T-helper 17 cell (primary cell): Measurements from ENCODE around the gene RPTOR. TPM values are rescaled to one million over a fixed set of nuclear protein-coding genes. Genes with fewer than 3 reads are reported as not detected.

ENCODE experiments used
- ATAC-seq: fragments of 150-1000 bp; cut with Tn5 transposase; 2 replicates; pipeline ENCODE4 v1.10.0; 2021; ENCODE audit warnings: mild to moderate bottlenecking, moderate library complexity
- DNase-seq, 3 donors: peaks; one replicate each; pipeline versions ENCODE4 v3.0.0 to v3.0.0-alpha.2; 2020 to 2021
- H3K9me3 ChIP-seq: one replicate; pipeline ENCODE4 v1.7.0; 2013; ENCODE audit warnings: low read length, mild to moderate bottlenecking; ENCODE audit not compliant: control insufficient read depth, poor library complexity, severe bottlenecking
- H3K27ac Mint-ChIP-seq: one replicate; pipeline ENCODE4 v1.8.0; 2022; ENCODE audit warnings: mild to moderate bottlenecking, moderate library complexity, mixed read lengths
- H3K27me3 Mint-ChIP-seq: one replicate; pipeline ENCODE4 v1.8.0; 2022; ENCODE audit warnings: mixed read lengths
- H3K36me3 Mint-ChIP-seq: one replicate; pipeline ENCODE4 v1.8.0; 2022; ENCODE audit warnings: low read depth, mixed read lengths
- H3K4me1 Mint-ChIP-seq: one replicate; pipeline ENCODE4 v1.8.0; 2022; ENCODE audit warnings: mild to moderate bottlenecking, mixed read lengths
- H3K4me3 Mint-ChIP-seq: one replicate; pipeline ENCODE4 v1.8.0; 2022; ENCODE audit warnings: mild to moderate bottlenecking, moderate library complexity, mixed read lengths
- total RNA-seq, 4 donors: library from RNA in 2 of 4; stranded (reverse) in 2 of 4; gene quantifications; one replicate each; pipeline ENCODE4 v1.2.3 and lab custom pipeline; 2022 to 2026

The RPTOR gene
- total RNA-seq, 2 donors from 2014 or later: 55.1 to 61.5 TPM

- peaks cover 24% of the 10 kb centered on the region for H3K4me1 Mint-ChIP-seq
- H3K36me3 Mint-ChIP-seq: peaks cover 6% of the 10 kb centered on the region
- no peak for ATAC-seq
- no peak overlapping the region for H3K4me3 Mint-ChIP-seq
- DNase-seq: no peak
- no peak overlapping the region for H3K27ac Mint-ChIP-seq
- no peaks in the 10 kb centered on the region for H3K9me3 ChIP-seq
- no peaks in the 10 kb centered on the region for H3K27me3 Mint-ChIP-seq
Observed at GRCh38 chr17:80821546-80821945, 276.9 kb downstream of the RPTOR start.

DNA sequence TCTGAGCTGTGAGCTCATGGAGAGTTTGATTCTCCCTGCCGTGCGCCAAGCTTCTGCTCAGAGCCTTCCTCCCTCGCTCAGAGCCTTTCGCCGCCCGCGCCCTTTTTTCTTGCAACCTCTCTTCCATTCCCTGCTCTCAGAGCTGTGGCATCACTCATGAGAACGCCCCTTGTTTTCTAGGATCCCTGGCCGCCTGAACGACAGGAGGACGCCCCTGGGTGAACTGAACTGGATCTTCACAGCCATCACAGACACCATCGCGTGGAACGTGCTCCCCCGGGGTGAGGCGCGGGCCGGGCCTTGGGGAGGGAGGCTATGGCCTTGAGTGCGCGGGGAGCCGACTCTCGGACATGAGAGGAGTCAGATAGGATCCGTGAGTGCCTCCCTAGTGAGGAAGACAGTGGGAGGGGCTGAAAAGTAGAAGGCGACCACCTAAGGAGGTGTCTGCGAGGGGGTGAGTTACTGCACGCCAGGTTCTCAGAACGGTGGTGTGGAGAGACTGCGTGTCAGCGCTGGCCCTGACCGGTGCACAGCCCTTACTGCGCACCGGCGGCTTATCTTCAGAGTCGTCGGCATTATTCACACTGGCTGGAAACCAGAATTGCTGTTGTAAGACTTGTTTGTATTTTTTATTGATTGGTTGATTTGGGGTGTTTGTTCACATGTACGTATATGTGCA, 277.5 kb downstream of the RPTOR start:
- H3K36me3 Mint-ChIP-seq: peaks cover 6% of the 10 kb centered on the region
- no peak overlapping the region for H3K4me3 Mint-ChIP-seq
- H3K9me3 ChIP-seq: no peaks in the 10 kb centered on the region
- H3K27ac Mint-ChIP-seq: no peak overlapping the region
- DNase-seq (peak in 1 of 3 donors; percentile 2), ATAC-seq (no peak)
- H3K4me1 Mint-ChIP-seq: peaks cover 21% of the 10 kb centered on the region
- H3K27me3 Mint-ChIP-seq: no peaks in the 10 kb centered on the region

DNA sequence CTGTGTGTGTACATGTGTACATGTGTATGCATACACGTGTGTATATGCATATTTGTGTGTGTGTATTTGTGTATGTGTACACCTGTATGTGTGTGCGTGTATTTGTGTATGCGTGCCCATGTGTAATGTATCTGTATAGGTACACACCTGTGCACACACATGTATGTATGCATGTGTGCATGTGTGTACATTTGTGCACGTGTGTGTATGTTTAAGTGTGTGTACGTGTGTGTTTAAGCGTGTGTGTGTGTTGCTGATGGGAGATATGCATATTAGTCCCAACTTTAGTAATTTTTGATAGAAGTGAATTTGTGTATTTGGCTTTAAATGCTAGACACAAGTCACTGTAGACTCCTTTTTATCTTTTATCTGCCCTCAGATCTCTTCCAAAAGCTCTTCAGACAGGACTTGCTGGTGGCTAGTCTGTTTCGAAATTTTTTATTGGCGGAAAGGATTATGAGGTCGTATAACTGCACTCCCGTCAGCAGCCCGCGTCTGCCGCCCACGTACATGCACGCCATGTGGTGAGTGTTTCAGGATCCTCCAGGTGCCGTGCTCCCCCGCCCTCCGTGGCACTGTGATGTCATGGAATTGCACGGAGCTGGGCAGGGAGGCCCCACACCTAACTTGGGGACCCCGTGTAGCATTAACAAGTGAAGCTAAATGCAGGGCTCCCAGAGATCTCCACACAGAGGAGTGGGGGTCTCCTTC, 278.2 kb downstream of the RPTOR start:
- Mint-ChIP-seq H3K36me3 (peaks cover 6% of the 10 kb centered on the region), H3K27ac (no peak overlapping the region), H3K27me3 (no peaks in the 10 kb centered on the region), H3K4me3 (no peak overlapping the region), H3K4me1 (peaks cover 17% of the 10 kb centered on the region)
- H3K9me3 ChIP-seq: no peaks in the 10 kb centered on the region
- DNase-seq (peak in 1 of 3 donors; percentile 1), ATAC-seq (no peak)

GRCh38 chr17:80824549-80825470, 280.2 kb downstream of the RPTOR start:
- no peaks in the 10 kb centered on the region for H3K27me3 Mint-ChIP-seq
- no peak overlapping the region for H3K4me3 Mint-ChIP-seq
- H3K9me3 ChIP-seq: no peaks in the 10 kb centered on the region
- peak in 1 of 3 donors; percentile 4 for DNase-seq
- ATAC-seq: no peak
- H3K27ac Mint-ChIP-seq: peak overlapping the region; percentile 8
- H3K36me3 Mint-ChIP-seq: peaks cover 6% of the 10 kb centered on the region
- peaks cover 7% of the 10 kb centered on the region for H3K4me1 Mint-ChIP-seq

GRCh38 chr17:80825471-80826345, 281.1 kb downstream of the RPTOR start:
- peak in 1 of 3 donors; percentile 7 for DNase-seq
- no peak for ATAC-seq
- Mint-ChIP-seq H3K4me1 (peaks cover 5% of the 10 kb centered on the region), H3K36me3 (peaks cover 6% of the 10 kb centered on the region), H3K4me3 (no peak overlapping the region), H3K27me3 (no peaks in the 10 kb centered on the region), H3K27ac (peak overlapping the region; percentile 8)
- H3K9me3 ChIP-seq: no peaks in the 10 kb centered on the region

DNA sequence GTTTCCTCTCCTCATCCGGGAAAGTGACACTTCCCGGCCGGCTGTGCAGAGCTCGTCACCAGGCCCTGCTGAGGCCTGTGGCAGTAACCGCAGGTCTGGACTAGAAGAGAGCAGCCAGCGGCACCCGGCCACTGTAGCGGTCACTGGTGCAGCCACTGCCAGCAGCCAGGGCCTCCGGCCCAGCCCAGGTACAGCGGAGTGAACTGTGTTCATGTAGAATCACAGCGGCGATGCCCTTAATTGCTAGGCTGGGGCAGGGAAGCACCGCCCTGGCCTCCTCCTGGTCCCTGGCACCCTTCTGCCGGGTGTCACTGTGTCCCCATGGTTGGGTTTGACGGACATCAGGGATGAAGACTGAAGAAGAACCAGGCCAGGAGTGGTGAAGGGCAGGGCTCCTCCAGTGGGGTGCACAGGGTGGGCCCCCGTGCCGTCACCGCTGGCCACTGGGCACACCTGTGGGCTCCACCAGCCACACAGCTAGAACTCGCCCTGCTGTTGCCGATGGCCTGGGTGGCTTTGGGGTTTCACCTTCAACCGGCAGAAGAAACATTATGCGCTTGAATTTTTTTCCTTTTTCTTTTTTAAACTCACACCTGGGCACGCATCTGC, 281.8 kb downstream of the RPTOR start:
- no peaks in the 10 kb centered on the region for H3K9me3 ChIP-seq
- no peak for ATAC-seq
- H3K27ac Mint-ChIP-seq: peak overlapping the region; percentile 8
- peak in 1 of 3 donors; percentile 1 for DNase-seq
- H3K4me3 Mint-ChIP-seq: no peak overlapping the region
- H3K4me1 Mint-ChIP-seq: peaks cover 8% of the 10 kb centered on the region
- H3K36me3 Mint-ChIP-seq: peaks cover 5% of the 10 kb centered on the region
- no peaks in the 10 kb centered on the region for H3K27me3 Mint-ChIP-seq

GRCh38 chr17:80826955-80827645, 282.5 kb downstream of the RPTOR start:
- DNase-seq (peak in 1 of 3 donors; percentile 1), ATAC-seq (no peak)
- Mint-ChIP-seq H3K4me1 (peaks cover 12% of the 10 kb centered on the region), H3K36me3 (peaks cover 3% of the 10 kb centered on the region), H3K4me3 (no peak overlapping the region), H3K27me3 (no peaks in the 10 kb centered on the region), H3K27ac (no peak overlapping the region)
- H3K9me3 ChIP-seq: no peaks in the 10 kb centered on the region

- DNase-seq: peak in 1 of 3 donors; percentile 6
- peaks cover 10% of the 10 kb centered on the region for H3K4me1 Mint-ChIP-seq
- no peaks in the 10 kb centered on the region for H3K27me3 Mint-ChIP-seq
- no peak for ATAC-seq
- no peaks in the 10 kb centered on the region for H3K36me3 Mint-ChIP-seq
- H3K27ac Mint-ChIP-seq: no peak overlapping the region
- no peaks in the 10 kb centered on the region for H3K9me3 ChIP-seq
- no peak overlapping the region for H3K4me3 Mint-ChIP-seq
Observed at GRCh38 chr17:80827646-80828643, 283.3 kb downstream of the RPTOR start.

GRCh38 chr17:80829166-80829813, 284.7 kb downstream of the RPTOR start:
- H3K9me3 ChIP-seq: no peaks in the 10 kb centered on the region
- Mint-ChIP-seq H3K36me3 (no peaks in the 10 kb centered on the region), H3K27me3 (no peaks in the 10 kb centered on the region), H3K4me3 (no peak overlapping the region), H3K27ac (peak overlapping the region; percentile 91), H3K4me1 (peaks cover 13% of the 10 kb centered on the region)
- DNase-seq: peak in 1 of 3 donors; percentile 1
- ATAC-seq: no peak

DNA sequence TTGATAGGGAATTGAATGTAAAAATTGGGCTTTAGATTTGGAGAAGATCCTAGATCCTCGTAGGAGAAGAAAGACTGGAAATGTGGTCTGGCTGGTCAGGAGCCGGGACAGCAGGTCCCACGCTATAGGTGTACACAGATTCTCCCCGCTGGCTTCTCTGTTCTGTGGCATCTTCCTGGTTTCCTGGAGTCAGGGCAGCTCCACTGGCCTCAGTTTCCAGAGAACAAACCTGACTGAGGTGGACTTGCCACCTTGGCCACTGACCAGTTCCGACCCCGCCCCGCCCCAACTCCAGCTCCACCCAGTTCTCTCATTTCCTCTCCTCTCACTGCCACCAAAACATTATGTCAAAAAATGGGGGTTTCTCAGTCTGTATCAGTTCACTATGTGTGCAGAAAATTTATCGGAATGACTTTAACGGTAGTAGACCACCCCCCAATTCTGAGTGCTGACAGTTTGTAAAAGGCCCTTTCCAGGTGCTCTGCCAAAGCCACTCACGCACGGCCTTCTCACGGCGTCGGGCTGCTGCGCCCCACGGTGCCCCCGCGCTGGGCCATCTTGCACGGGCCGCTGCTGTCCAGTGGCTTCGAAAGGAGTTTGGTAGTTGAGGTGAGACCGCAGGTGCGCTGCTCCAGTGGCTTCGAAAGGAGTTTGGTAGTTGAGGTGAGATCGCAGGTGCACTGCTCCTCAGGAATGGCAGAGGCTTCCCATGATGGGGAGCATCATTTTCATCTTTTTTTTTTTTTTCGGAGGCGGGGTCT, 285.6 kb downstream of the RPTOR start:
- no peak for DNase-seq
- Mint-ChIP-seq H3K4me3 (no peak overlapping the region), H3K27ac (peak overlapping the region; percentile 91)

More for the DNA sequence above, 285.6 kb downstream of the RPTOR start:
- H3K4me1 Mint-ChIP-seq: peaks cover 13% of the 10 kb centered on the region
- H3K36me3 Mint-ChIP-seq: no peaks in the 10 kb centered on the region
- H3K27me3 Mint-ChIP-seq: no peaks in the 10 kb centered on the region
- no peak for ATAC-seq
- no peaks in the 10 kb centered on the region for H3K9me3 ChIP-seq
